Fibroblast of lung (primary cell): ENCODE results near the gene CENPP. TPM values are rescaled to one million over a fixed set of nuclear protein-coding genes. Genes with fewer than 3 reads are reported as not detected.

ENCODE experiments used
- DNase-seq, 2 donors: peaks; one replicate each; pipeline versions ENCODE4 v3.0.0 to v3.0.0-alpha.2; 2010; ENCODE audit warnings: low read depth in 2 of 2
- H2AFZ ChIP-seq: 2 replicates; pipeline ENCODE4 v1.5.1; 2012; ENCODE audit warnings: low read length, control low read depth, inconsistent platforms
- H3K27ac ChIP-seq: 2 replicates; pipeline ENCODE4 v1.5.1; 2011; ENCODE audit warnings: low read length, control low read depth; ENCODE audit not compliant: insufficient read depth
- H3K27me3 ChIP-seq: 2 replicates; pipeline ENCODE4 v1.5.1; 2011; ENCODE audit warnings: mild to moderate bottlenecking, low read length; ENCODE audit not compliant: control insufficient read depth, insufficient read depth
- H3K36me3 ChIP-seq: 2 replicates; pipeline ENCODE4 v1.5.1; 2011; ENCODE audit warnings: low read length; ENCODE audit not compliant: control insufficient read depth, insufficient read depth
- H3K4me1 ChIP-seq: 2 replicates; pipeline ENCODE4 v1.5.1; 2011; ENCODE audit warnings: low read length; ENCODE audit not compliant: control insufficient read depth, insufficient read depth; ENCODE audit errors: extremely low read depth
- H3K4me2 ChIP-seq: 2 replicates; pipeline ENCODE4 v1.5.1; 2011; ENCODE audit warnings: low read length, control low read depth; ENCODE audit not compliant: insufficient read depth; ENCODE audit errors: extremely low read depth
- H3K4me3 ChIP-seq, 4 experiments: fragments of 200-600 bp in 1 of 4; sonication (generic) in 1 of 4; replicated peaks in 1 of 4; 2 replicates each; pipeline ENCODE4 v1.5.1; 2011 to 2016; ENCODE audit warnings: low read length in 4 of 4, low read depth in 3 of 4, mild to moderate bottlenecking in 3 of 4, control low read depth in 2 of 4, inconsistent platforms in 1 of 4, mixed read lengths in 1 of 4; ENCODE audit not compliant: insufficient read depth in 1 of 4; ENCODE audit errors: control extremely low read depth in 1 of 4
- H3K79me2 ChIP-seq: 2 replicates; pipeline ENCODE4 v1.5.1; 2012; ENCODE audit warnings: mild to moderate bottlenecking, low read length, inconsistent platforms; ENCODE audit not compliant: control insufficient read depth, insufficient read depth
- H3K9ac ChIP-seq: 2 replicates; pipeline ENCODE4 v1.5.1; 2011; ENCODE audit warnings: mild to moderate bottlenecking, low read length, control low read depth; ENCODE audit not compliant: insufficient read depth
- H3K9me3 ChIP-seq: 2 replicates; pipeline ENCODE4 v1.5.1; 2012; ENCODE audit warnings: low read depth, low read length; ENCODE audit not compliant: control insufficient read depth, insufficient read depth
- H4K20me1 ChIP-seq: 2 replicates; pipeline ENCODE4 v1.5.1; 2011; ENCODE audit warnings: low read length; ENCODE audit not compliant: control insufficient read depth, insufficient read depth; ENCODE audit errors: extremely low read depth
- EZH2 ChIP-seq: IDR thresholded peaks from 2 replicates; pipeline ENCODE4 v1.5.1; 2012; ENCODE audit warnings: low read length, control low read depth, mild to moderate bottlenecking; ENCODE audit errors: missing control alignments
- polyA plus RNA-seq, 2 donors: library from polyadenylated mRNA; depleted of rRNA in 1 of 2; stranded (reverse) in 1 of 2; unstranded in 1 of 2; fragments of >200 nt; gene quantifications; 2 replicates each; pipeline ENCODE4 v1.2.1, GENCODE V29; 2011 to 2012; ENCODE audit warnings: missing spikeins in 1 of 2
- total RNA-seq: library from RNA; depleted of rRNA; stranded (reverse); fragments of >200 nt; gene quantifications from 2 replicates; pipeline ENCODE4 v1.2.1, GENCODE V29; 2014
- TF ChIP-seq, protein P1 (sequence below), 2 donors: IDR thresholded peaks in 1 of 2; conservative IDR thresholded peaks in 1 of 2; 1 replicate in 1 of 2; 2 replicates in 1 of 2; pipeline ENCODE4 v1.5.1; 2011 to 2012; ENCODE audit warnings: low read length in 2 of 2, control low read depth in 1 of 2, inconsistent platforms in 1 of 2, low read depth in 1 of 2, mild to moderate bottlenecking in 1 of 2

CENPP gene
- total and polyA plus RNA-seq, 2 donors (not counting 1 experiment from before 2014, with no cell fraction given) = 1.7 to 2.4 TPM

DNA sequence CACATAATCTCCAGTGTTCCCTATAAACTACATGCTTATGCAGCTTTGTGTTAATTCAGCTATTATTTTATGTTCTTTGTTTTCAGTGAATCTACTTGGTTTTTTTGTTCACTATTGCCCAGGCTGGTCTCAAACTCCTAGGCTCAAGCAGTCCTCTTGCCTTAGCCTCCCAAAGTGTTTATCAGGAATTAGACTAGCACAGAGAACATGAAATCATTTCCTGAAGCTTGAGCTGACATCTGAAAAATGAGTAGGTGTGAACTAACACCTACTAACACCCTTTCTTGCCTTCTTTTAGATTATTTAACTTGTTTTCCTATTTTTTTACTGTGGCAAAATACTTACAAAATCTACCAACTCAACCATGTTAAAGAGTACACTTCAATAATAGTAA is 25.0 kb downstream of the CENPP start:
- no peak overlapping the region for H3K4me3 ChIP-seq
- no peaks in the 10 kb centered on the region for H3K9me3 ChIP-seq
- no peaks in the 10 kb centered on the region for H3K27me3 ChIP-seq
- H3K4me1 ChIP-seq = no peaks in the 10 kb centered on the region
- H3K9ac ChIP-seq = no peak overlapping the region
- H3K27ac ChIP-seq = no peak overlapping the region
- no peak overlapping the region for H2AFZ ChIP-seq
- H3K79me2 ChIP-seq = no peaks in the 10 kb centered on the region
- DNase-seq = no peak
- no peaks in the 10 kb centered on the region for H3K36me3 ChIP-seq
- H3K4me2 ChIP-seq = no peak overlapping the region
- TF ChIP-seq, protein P1, sequence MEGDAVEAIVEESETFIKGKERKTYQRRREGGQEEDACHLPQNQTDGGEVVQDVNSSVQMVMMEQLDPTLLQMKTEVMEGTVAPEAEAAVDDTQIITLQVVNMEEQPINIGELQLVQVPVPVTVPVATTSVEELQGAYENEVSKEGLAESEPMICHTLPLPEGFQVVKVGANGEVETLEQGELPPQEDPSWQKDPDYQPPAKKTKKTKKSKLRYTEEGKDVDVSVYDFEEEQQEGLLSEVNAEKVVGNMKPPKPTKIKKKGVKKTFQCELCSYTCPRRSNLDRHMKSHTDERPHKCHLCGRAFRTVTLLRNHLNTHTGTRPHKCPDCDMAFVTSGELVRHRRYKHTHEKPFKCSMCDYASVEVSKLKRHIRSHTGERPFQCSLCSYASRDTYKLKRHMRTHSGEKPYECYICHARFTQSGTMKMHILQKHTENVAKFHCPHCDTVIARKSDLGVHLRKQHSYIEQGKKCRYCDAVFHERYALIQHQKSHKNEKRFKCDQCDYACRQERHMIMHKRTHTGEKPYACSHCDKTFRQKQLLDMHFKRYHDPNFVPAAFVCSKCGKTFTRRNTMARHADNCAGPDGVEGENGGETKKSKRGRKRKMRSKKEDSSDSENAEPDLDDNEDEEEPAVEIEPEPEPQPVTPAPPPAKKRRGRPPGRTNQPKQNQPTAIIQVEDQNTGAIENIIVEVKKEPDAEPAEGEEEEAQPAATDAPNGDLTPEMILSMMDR (conservative IDR thresholded peaks at IDR 0.05 in 1 of 2, IDR thresholded peaks at IDR 0.05 in 1 of 2; ENCODE audit: low read depth in 1 of 2, low read length in 2 of 2) = no peak
- TF ChIP-seq EZH2 = no peak
- H4K20me1 ChIP-seq = no peaks in the 10 kb centered on the region

DNA sequence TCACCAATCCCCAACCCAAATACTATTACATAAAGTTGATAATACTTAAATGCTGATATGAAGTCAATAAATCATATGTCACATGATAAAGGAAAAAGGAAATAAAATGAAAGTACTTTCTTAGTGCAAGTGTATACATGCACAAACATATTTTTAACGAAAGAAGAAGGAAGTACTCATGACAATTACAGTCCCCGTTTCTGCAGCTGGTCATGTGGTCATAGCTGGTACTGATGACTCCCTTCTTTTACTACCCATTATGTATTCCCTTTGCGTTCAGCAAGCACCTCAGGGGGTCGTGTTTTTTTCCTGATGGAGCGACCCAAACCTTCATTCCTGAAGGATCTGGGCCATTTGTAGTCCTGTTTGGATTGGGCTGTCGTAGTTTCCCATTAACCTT is 27.3 kb downstream of the CENPP start:
- no peak for TF ChIP-seq EZH2
- TF ChIP-seq, protein P1 (conservative IDR thresholded peaks at IDR 0.05 in 1 of 2, IDR thresholded peaks at IDR 0.05 in 1 of 2; ENCODE audit: low read depth in 1 of 2, low read length in 2 of 2) = no peak
- Histone ChIP-seq H4K20me1 (no peaks in the 10 kb centered on the region), H3K4me1 (no peaks in the 10 kb centered on the region), H3K27ac (no peak overlapping the region), H3K9me3 (no peaks in the 10 kb centered on the region), H3K79me2 (no peaks in the 10 kb centered on the region), H3K4me2 (no peak overlapping the region), H3K36me3 (no peaks in the 10 kb centered on the region), H3K4me3 (no peak overlapping the region), H3K9ac (no peak overlapping the region), H2AFZ (no peak overlapping the region), H3K27me3 (no peaks in the 10 kb centered on the region)
- no peak for DNase-seq

DNA sequence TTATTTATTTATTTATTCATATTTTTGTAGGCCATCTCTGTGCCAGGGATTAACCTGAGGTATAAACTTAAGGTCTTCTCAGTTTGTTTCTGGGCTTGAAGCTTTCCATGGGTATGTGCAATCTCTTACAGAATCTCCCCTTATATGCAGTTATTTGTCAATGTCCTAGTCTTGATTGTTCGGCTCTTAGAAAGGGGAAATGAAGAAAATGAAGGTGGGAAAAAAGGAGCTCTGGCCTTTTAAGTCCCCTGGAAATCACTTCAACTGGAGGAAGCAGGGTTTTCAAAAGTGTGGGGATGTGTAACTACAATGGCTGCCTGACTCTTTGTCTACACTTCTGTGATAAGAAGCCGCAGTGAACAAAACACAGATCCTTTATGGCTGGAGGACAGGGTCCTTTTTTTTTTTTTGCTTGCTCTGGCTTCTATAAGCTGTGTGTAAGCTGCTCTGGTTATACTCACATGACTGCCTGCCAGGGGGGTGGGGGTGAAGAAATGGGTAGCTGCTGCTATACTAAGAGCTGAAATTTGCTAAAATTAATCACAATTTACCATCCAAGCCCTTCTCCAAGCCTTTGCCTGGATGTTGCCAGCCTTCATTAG is 33.7 kb downstream of the CENPP start:
- Histone ChIP-seq H3K4me2 (no peak overlapping the region), H3K27ac (no peak overlapping the region)
- TF ChIP-seq, protein P1 (conservative IDR thresholded peaks at IDR 0.05 in 1 of 2, IDR thresholded peaks at IDR 0.05 in 1 of 2; ENCODE audit: low read depth in 1 of 2, low read length in 2 of 2) = no peak
- no peak for TF ChIP-seq EZH2

More for the DNA sequence above, 33.7 kb downstream of the CENPP start:
- no peaks in the 10 kb centered on the region for H3K9me3 ChIP-seq
- no peaks in the 10 kb centered on the region for H3K27me3 ChIP-seq
- H3K79me2 ChIP-seq = no peaks in the 10 kb centered on the region
- peak overlapping the region; percentile 20 for H2AFZ ChIP-seq
- no peak overlapping the region for H3K9ac ChIP-seq
- H3K36me3 ChIP-seq = no peaks in the 10 kb centered on the region
- H4K20me1 ChIP-seq = no peaks in the 10 kb centered on the region
- H3K4me1 ChIP-seq = no peaks in the 10 kb centered on the region
- DNase-seq = no peak
- no peak overlapping the region for H3K4me3 ChIP-seq
